Right forelimb (tissue), 1 donor: ENCODE results near the gene IDS.
"Not testable (repeated sequence)": the region's sequence is repeated elsewhere in the genome, so short reads cannot be mapped to it uniquely, and the experiment has no call there.

Experiments used
- DNase-seq: peaks from one replicate; pipeline ENCODE4 v3.0.0-alpha.2; 2018

Gene IDS

GRCh38 chrX:149526318-149527033 lies 21.4 kb upstream of the IDS start:
- DNase-seq = not testable (repeated sequence)

GRCh38 chrX:149525903-149526302 lies 20.8 kb upstream of the IDS start:
- DNase-seq = not testable (repeated sequence)

- DNase-seq = not testable (repeated sequence)
Observed at GRCh38 chrX:149525389-149525788, 20.3 kb upstream of the IDS start.

DNA sequence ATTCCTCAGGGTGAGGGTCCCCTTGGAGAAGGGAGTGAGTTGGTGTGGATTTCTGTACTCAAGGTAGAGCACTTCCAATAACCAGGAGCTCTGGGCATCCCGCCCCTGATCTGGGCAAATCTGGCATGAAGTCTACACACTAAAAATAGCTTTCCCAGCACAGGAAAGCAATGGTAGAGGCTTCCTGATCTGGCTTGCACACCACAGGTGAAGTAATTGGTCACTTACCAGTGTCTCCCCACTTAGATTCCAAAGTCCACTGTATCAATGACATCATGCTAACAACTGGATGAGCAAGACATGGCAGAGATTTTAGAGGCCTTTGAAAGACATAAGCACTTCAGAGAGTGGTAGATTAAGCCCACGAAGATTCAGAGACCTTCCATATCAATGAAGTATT lies 17.8 kb upstream of the IDS start:
- no peak for DNase-seq

DNA sequence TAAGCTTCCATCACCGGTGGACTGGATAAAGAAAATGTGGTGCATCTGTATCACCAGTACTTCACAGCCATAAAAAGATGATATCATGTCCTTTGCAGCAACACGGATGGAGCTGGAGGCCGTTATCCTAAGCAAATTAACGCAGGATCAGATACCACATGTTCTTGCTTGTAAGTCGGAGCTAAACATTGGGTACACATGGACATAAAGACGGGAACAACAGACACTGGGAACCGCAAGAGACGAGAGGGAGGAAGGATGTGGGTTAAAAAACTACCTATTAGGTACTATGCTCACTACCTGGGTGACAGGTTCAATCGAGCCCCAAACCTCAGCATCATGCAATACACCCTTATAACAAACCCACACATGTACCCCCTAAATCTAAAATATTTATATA lies 16.3 kb upstream of the IDS start:
- no peak for DNase-seq

- DNase-seq = not testable (repeated sequence)
Observed at GRCh38 chrX:149520636-149521277, 15.7 kb upstream of the IDS start.

- DNase-seq = no peak
Observed at GRCh38 chrX:149518236-149518635, 13.1 kb upstream of the IDS start.

GRCh38 chrX:149517308-149517707 lies 12.2 kb upstream of the IDS start:
- no peak for DNase-seq

DNA sequence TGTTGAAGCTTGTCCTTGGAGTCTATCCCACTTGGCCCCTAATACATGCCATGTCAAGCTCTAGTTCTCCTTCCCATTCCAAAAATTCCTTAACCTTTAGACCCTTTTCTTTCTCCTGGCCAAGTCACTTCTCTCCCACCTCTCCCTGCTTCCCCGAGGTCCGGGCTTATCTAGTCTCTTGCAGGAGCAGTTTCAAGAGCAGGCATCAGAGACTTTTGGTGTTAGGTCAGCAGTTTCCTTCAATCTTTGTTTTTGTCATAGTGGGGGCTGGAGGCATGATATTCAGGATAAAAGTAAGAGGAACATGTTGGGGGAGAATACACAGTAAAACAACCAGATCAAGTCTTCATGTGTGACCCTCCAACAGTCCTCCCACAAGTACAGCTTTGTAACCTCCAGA lies 11.5 kb upstream of the IDS start:
- no peak for DNase-seq

DNA sequence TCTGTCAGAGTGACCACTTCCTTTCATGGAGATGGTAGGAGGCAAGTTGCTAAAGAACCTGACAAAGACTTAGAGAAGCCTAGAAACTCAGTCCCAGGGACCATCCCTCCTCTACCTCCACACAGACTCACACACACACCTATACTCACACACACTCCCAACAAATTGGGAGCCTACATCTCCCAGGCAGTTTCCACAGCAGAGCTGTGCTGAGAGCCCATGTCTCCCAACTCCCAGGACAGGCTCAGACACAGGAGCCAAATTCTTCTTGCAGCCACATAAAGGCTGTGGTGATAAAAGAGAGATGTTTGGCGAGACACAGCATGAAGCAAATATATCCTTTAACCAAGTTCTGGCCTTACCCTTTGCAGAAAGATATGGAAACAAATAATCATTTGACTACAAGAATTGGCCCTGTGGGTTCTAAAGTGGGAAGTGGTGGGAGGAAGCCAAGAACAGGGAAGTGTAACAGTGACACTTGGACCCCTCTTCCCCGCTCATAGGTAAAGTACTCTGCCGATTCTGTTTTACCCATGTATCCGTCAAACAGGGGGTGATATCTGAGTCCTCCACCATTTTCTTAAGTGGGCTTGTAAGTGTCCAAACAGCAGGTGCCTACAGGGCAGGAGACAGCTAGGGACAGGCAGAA lies 11.0 kb upstream of the IDS start:
- no peak for DNase-seq

DNA sequence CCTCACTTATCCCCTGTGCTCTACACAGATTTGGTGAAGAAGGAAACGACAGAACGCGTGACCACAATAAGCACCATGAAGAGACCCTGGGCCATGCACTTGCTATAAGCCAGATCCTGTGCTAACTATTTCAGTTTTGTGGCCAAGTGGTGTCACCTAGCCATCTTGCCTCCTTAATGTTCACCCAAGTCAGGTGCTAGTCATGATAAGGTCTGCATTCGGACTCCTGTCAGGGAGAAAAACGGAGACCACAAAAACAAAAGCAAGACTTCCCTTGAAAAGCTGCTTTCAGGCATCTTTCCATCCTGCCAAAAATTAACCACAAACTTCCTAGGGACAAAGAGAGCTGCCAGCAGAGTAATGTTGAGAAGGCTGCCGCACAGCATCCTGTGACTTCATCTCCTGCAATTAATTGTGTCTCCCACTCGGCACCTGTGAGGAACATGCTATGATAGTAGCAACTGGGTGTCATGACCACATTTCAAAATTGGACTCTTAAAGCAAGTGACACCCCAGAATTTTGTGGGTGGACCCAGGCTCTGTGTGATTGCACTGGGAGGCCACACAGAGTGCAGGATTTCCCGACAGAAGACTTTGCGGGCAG lies 8.8 kb upstream of the IDS start:
- no peak for DNase-seq

DNA sequence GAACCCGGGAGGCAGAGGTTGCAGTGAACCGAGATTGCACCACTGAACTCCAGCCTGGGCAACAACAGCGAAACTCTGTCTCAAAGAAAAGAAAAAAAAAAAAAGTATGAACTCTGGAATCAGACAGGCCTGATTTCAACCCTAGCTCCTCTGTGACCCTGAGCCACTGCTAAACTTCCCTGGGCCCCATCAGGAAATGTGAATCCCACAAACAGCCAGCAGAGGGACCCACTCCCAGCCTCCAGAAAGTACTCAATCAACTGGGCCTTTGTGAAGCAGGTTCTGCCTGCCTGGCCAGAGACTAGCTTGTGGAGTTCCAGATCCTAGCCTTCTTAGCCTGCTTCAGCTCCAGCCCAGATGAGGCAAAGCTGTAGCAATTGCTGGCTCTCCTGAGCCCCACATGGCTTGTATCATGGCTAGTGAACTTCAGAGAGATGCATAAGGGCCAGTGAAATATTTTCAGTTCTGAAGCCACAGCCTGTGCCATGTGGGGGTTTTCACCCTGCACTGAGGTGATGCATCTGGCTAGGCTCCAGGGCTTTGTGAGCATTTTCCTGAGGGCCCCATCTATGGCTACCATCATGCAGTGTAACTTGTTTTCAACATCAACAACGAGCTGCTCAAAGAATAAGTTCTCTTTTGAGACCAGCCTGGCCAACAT lies 7.2 kb upstream of the IDS start:
- no peak for DNase-seq

- DNase-seq = no peak
Observed at GRCh38 chrX:149511081-149511480, 6.0 kb upstream of the IDS start.

DNA sequence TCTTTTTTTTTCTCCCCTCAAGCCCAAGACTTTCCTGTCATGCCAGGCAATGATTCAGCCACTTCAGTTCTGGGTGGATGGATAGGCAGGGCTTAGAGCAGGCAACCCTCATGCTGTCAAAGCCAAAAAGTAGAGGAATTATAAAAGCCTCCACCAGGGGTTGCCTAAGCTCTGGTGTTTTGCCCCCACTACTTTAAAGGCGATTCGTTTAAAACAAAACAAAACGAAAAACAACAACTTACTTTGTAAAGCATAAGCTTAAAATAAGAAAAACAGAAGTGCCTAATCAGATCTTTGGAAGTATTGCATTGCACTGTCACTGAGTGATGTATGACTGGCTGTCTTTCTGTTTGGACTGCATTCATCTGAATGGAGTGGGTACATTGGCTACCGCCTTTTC lies 5.3 kb upstream of the IDS start:
- no peak for DNase-seq

- DNase-seq = no peak
Observed at GRCh38 chrX:149508467-149508866, 3.4 kb upstream of the IDS start.

GRCh38 chrX:149506349-149506748 lies 1.2 kb upstream of the IDS start:
- DNase-seq = no peak

DNA sequence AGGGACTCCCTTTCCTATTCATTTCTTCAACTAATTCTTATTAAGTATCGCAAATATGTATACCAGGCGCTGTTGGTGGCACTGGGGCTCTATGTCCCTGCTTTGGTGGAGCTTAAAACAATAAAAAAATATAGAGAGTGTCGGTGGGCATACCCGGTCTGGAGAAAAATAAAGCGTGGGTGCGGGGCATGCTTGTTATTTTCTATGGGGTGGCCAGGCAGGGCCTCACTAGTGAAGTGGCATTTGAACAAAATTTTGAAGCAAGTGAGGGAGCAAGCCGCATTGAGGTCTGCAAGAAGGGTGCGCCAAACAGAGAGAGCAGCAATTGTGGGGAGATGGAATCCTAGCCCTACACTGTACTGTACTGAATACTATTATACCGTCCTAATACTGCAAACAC lies 565 bp upstream of the IDS start:
- no peak for DNase-seq

DNA sequence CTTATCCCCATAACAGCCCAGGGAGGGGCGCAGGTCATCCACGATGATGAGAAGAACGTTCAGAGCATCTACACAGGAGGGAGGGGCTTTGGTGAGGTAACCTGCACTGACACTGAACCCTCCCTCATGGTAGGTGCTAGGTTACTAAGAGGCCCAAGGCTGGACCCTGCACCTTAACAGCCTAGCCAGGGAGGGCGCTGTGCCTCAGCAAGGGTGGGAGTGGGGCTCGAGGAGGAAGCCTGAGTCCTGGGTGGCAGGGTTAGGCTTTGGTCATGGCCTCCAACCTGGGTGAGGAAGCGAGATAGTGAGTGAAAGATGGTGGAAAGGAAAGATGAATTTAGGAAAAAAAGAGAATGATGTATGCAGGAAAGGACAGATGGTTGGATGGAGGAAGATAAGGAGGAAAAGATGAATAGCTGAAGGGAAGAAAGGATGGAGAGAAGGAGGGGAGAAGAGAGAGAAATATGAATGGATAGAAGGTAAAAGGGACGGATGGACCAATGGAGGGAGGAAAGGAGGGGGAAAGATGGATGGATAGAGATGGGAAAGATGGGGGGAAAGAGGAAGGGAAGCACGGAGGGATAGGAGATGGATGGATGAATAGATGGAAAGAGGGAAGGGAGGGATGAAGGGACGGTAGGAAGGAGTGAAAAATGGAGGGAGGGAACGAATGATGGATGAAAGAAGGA lies 736 bp downstream of the IDS start:
- no peak for DNase-seq

DNA sequence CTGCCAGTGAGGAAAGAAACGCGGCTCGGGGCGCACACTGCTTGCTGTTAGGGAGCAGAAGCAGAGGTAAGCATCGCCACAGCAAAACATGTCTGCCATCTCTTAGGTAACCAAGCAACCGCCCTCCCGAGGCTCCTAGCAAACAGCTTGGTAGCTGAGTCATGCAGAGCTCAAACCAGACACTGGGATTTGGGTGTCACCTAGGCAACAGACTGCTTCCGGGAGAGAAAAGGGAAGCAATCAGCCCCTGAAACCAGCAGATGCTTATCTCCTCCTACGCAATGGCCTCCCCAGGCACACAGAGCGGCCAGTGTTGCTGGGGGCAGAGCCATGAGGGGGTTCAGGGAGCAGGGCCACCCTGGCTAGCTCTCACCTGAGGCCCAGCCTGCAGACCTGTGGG lies 1.7 kb downstream of the IDS start:
- DNase-seq = not testable (repeated sequence)

DNA sequence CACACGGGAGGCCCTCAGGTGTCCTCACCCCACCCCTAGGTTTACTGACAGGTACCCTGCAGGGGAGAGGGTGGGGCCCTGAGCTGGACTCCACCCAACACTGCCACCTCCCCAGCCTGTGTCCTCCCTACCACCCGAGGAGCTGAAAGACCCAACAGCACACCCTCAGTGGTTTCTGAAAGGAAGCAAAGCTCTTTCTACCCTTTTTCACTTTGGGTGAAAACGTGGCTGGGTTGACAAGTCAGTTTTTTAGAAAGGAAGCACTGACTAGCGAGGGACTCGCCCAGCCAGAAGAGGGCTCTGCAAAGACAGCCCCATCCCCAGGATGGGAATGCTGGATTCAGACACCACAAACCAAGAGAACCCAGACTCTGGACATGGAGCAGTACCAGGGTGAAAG lies 2.2 kb downstream of the IDS start:
- not testable (repeated sequence) for DNase-seq

- no peak for DNase-seq
Observed at GRCh38 chrX:149499766-149500165, 5.3 kb downstream of the IDS start.

GRCh38 chrX:149498767-149499166 lies 6.3 kb downstream of the IDS start:
- no peak for DNase-seq

- no peak for DNase-seq
Observed at GRCh38 chrX:149497626-149498025, 7.5 kb downstream of the IDS start.
